ENCODE data around the gene BCAM.

- no peak for TF ChIP-seq POLR2A (IDR thresholded peaks at IDR 0.05; ENCODE audit: low read depth)
- TF ChIP-seq, protein P1, sequence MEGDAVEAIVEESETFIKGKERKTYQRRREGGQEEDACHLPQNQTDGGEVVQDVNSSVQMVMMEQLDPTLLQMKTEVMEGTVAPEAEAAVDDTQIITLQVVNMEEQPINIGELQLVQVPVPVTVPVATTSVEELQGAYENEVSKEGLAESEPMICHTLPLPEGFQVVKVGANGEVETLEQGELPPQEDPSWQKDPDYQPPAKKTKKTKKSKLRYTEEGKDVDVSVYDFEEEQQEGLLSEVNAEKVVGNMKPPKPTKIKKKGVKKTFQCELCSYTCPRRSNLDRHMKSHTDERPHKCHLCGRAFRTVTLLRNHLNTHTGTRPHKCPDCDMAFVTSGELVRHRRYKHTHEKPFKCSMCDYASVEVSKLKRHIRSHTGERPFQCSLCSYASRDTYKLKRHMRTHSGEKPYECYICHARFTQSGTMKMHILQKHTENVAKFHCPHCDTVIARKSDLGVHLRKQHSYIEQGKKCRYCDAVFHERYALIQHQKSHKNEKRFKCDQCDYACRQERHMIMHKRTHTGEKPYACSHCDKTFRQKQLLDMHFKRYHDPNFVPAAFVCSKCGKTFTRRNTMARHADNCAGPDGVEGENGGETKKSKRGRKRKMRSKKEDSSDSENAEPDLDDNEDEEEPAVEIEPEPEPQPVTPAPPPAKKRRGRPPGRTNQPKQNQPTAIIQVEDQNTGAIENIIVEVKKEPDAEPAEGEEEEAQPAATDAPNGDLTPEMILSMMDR (IDR thresholded peaks at IDR 0.05), result no peak
- TF ChIP-seq POLR2AphosphoS5 (IDR thresholded peaks at IDR 0.05), result no peak
- TF ChIP-seq EP300 (IDR thresholded peaks at IDR 0.05), result no peak
Measured at GRCh38 chr19:44817725-44818465, 9.0 kb downstream of the BCAM start.
